HEK293 (cell line): Measurements from ENCODE around the gene ITIH1.
A peak's percentile ranks its signal among the peaks of the same experiment; 100 is the strongest.

Source experiments
- CTCF ChIA-PET: fragments of 350-600 bp; formaldehyde crosslinking; extraction: SDS; loops from one replicate; lab custom pipeline; 2021; ENCODE audit warnings: antibody characterized with exemption; lab: Yijun Ruan, JAX
- POLR2A ChIA-PET: fragments of 300-600 bp; formaldehyde crosslinking; extraction: SDS; loops from one replicate; lab custom pipeline; 2020; ENCODE audit warnings: antibody characterized with exemption, inconsistent platforms; lab: Yijun Ruan, JAX
- H3K27ac ChIP-seq: fragments of 200-500 bp; sonication (Bioruptor generic); 2 replicates; pipeline ENCODE4 v1.5.1; 2014; ENCODE audit warnings: low read depth, low read length, control low read depth, inconsistent platforms; ENCODE audit errors: extremely low read depth
- H3K36me3 ChIP-seq, 2 experiments: fragments of 200-500 bp in 1 of 2; sonication (Bioruptor generic) in 1 of 2; 1 replicate in 1 of 2; 2 replicates in 1 of 2; pipeline ENCODE4 v1.5.1; 2014 to 2017; ENCODE audit warnings: inconsistent platforms in 2 of 2, low read length in 2 of 2; ENCODE audit not compliant: control insufficient read depth in 2 of 2, insufficient read depth in 1 of 2
- H3K4me1 ChIP-seq: fragments of 200-500 bp; sonication (Bioruptor generic); 2 replicates; pipeline ENCODE4 v1.5.1; 2014; ENCODE audit warnings: mild to moderate bottlenecking, low read length, inconsistent platforms; ENCODE audit not compliant: control insufficient read depth, insufficient read depth
- H3K4me3 ChIP-seq: 2 replicates; pipeline ENCODE4 v1.5.1; 2011; ENCODE audit warnings: low read depth, mild to moderate bottlenecking, control low read depth, low read length, moderate library complexity
- H3K9me3 ChIP-seq: fragments of 200-500 bp; sonication (Bioruptor generic); 2 replicates; pipeline ENCODE4 v1.5.1; 2014; ENCODE audit warnings: low read depth, low read length, inconsistent platforms; ENCODE audit not compliant: control insufficient read depth, insufficient read depth
- HOXD13 ChIP-seq: sonication (generic); formaldehyde crosslinking; IDR thresholded peaks from 2 replicates; pipeline ENCODE4 v1.8.0; 2022; ENCODE audit warnings: missing genetic modification reagents, borderline replicate concordance
- ZNF121 ChIP-seq: fragments of 450-650 bp; formaldehyde crosslinking; IDR thresholded peaks from 2 replicates; pipeline ENCODE4 v1.5.1; 2016; ENCODE audit warnings: missing biosample characterization, missing genetic modification characterization
- ZNF175 ChIP-seq: fragments of 450-650 bp; formaldehyde crosslinking; IDR thresholded peaks from 2 replicates; pipeline ENCODE4 v1.5.1; 2016; ENCODE audit warnings: missing biosample characterization, missing genetic modification characterization
- ZNF202 ChIP-seq: fragments of 450-650 bp; formaldehyde crosslinking; IDR thresholded peaks from 2 replicates; pipeline ENCODE4 v1.5.1; 2016; ENCODE audit warnings: missing biosample characterization, missing genetic modification characterization, borderline replicate concordance
- ZNF311 ChIP-seq: fragments of 450-650 bp; formaldehyde crosslinking; IDR thresholded peaks from 2 replicates; pipeline ENCODE4 v1.5.1; 2017; ENCODE audit warnings: missing biosample characterization, missing genetic modification characterization, borderline replicate concordance
- ZNF48 ChIP-seq: fragments of 450-650 bp; formaldehyde crosslinking; IDR thresholded peaks from 2 replicates; pipeline ENCODE4 v1.5.1; 2016; ENCODE audit warnings: missing biosample characterization, missing genetic modification characterization
- ZNF530 ChIP-seq: fragments of 450-650 bp; formaldehyde crosslinking; IDR thresholded peaks from 2 replicates; pipeline ENCODE4 v1.5.1; 2016; ENCODE audit warnings: low read depth, missing biosample characterization, missing genetic modification characterization
- ZNF555 ChIP-seq: fragments of 450-650 bp; formaldehyde crosslinking; conservative IDR thresholded peaks from 2 replicates; pipeline ENCODE4 v1.5.1; 2017; ENCODE audit warnings: missing biosample characterization, mild to moderate bottlenecking, missing genetic modification characterization, inconsistent platforms
- ZNF621 ChIP-seq: fragments of 450-650 bp; formaldehyde crosslinking; IDR thresholded peaks from 2 replicates; pipeline ENCODE4 v1.5.1; 2017; ENCODE audit warnings: missing biosample characterization, missing genetic modification characterization
- ZNF76 ChIP-seq: fragments of 450-650 bp; formaldehyde crosslinking; IDR thresholded peaks from 2 replicates; pipeline ENCODE4; 2016; ENCODE audit warnings: low read depth, missing biosample characterization, missing genetic modification characterization, borderline replicate concordance
- ZNF791 ChIP-seq: fragments of 450-650 bp; formaldehyde crosslinking; IDR thresholded peaks from 2 replicates; pipeline ENCODE4 v1.5.1; 2016; ENCODE audit warnings: missing biosample characterization, missing genetic modification characterization
- TF ChIP-seq, protein P1 (sequence below): fragments of 450-650 bp; formaldehyde crosslinking; IDR thresholded peaks from 2 replicates; pipeline ENCODE4 v1.5.0; 2017; ENCODE audit warnings: missing biosample characterization, missing genetic modification characterization, borderline replicate concordance
- TF ChIP-seq, protein P2 (sequence below): fragments of 450-650 bp; formaldehyde crosslinking; IDR thresholded peaks from 2 replicates; pipeline ENCODE4 v1.5.1; 2016; ENCODE audit warnings: missing biosample characterization, missing genetic modification characterization
- TF ChIP-seq, protein P3 (sequence below): fragments of 450-650 bp; IDR thresholded peaks from 2 replicates; pipeline ENCODE4 v1.5.1; 2018; ENCODE audit warnings: missing biosample characterization, missing genetic modification characterization
- TF ChIP-seq, protein P4 (sequence below): fragments of 450-650 bp; formaldehyde crosslinking; IDR thresholded peaks from 2 replicates; pipeline ENCODE4 v1.5.1; 2016; ENCODE audit warnings: missing biosample characterization, missing genetic modification characterization

The ITIH1 gene

DNA sequence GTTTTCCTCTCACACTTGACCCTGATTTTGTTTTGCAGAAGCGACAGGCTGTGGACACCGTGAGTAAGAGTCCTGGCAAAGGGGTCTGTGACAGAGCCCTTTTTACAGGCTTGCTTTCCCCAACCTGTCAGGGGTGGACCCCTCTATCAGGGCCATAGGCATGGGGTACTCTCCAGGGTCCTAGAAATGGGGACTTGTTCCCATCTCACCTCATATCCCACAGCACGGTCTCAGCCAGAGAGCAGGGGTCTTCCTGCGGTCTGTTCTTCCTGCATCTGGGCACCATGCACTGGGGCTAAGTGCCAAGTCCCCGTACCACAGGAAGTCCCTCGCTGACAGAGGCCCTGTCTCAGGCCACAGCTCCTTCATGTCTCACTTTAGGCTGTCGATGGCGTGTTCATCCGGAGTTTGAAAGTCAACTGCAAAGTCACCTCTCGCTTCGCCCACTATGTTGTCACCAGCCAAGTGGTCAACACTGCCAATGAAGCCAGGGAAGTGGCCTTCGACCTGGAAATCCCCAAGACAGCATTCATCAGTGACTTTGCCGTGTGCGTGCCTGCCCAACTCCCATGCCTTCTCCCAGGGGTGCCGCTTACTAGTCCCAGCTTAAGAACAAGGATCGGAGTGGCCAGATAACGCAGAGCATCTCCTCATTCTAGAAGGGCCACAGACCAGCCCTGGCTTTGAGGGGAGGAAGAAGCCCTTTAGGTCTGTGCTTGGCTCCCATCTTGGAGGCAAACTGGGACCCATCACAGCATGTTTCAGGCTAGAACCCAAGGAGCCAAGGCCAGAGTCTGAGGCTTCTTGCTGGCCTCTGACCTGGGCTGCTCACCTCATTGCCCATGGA lies 783 bp downstream of the ITIH1 start:
- Histone ChIP-seq H3K27ac (no peak overlapping the region), H3K4me1 (no peaks in the 10 kb centered on the region), H3K4me3 (no peak overlapping the region), H3K36me3 (no peaks in the 10 kb centered on the region), H3K9me3 (no peaks in the 10 kb centered on the region)
- ChIA-PET POLR2A (no interaction called here), CTCF (no interaction called here)
- TF ChIP-seq ZNF791 (tag by site-specific recombination): no peak
- TF ChIP-seq ZNF202 (tag by site-specific recombination): no peak
- TF ChIP-seq ZNF121 (tag by site-specific recombination): no peak
- TF ChIP-seq ZNF48 (tag by site-specific recombination): no peak
- TF ChIP-seq, protein P1, sequence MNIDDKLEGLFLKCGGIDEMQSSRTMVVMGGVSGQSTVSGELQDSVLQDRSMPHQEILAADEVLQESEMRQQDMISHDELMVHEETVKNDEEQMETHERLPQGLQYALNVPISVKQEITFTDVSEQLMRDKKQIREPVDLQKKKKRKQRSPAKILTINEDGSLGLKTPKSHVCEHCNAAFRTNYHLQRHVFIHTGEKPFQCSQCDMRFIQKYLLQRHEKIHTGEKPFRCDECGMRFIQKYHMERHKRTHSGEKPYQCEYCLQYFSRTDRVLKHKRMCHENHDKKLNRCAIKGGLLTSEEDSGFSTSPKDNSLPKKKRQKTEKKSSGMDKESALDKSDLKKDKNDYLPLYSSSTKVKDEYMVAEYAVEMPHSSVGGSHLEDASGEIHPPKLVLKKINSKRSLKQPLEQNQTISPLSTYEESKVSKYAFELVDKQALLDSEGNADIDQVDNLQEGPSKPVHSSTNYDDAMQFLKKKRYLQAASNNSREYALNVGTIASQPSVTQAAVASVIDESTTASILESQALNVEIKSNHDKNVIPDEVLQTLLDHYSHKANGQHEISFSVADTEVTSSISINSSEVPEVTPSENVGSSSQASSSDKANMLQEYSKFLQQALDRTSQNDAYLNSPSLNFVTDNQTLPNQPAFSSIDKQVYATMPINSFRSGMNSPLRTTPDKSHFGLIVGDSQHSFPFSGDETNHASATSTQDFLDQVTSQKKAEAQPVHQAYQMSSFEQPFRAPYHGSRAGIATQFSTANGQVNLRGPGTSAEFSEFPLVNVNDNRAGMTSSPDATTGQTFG (tag by site-specific recombination): no peak
- no peak for TF ChIP-seq ZNF76 (tag by site-specific recombination)
- TF ChIP-seq, protein P2, sequence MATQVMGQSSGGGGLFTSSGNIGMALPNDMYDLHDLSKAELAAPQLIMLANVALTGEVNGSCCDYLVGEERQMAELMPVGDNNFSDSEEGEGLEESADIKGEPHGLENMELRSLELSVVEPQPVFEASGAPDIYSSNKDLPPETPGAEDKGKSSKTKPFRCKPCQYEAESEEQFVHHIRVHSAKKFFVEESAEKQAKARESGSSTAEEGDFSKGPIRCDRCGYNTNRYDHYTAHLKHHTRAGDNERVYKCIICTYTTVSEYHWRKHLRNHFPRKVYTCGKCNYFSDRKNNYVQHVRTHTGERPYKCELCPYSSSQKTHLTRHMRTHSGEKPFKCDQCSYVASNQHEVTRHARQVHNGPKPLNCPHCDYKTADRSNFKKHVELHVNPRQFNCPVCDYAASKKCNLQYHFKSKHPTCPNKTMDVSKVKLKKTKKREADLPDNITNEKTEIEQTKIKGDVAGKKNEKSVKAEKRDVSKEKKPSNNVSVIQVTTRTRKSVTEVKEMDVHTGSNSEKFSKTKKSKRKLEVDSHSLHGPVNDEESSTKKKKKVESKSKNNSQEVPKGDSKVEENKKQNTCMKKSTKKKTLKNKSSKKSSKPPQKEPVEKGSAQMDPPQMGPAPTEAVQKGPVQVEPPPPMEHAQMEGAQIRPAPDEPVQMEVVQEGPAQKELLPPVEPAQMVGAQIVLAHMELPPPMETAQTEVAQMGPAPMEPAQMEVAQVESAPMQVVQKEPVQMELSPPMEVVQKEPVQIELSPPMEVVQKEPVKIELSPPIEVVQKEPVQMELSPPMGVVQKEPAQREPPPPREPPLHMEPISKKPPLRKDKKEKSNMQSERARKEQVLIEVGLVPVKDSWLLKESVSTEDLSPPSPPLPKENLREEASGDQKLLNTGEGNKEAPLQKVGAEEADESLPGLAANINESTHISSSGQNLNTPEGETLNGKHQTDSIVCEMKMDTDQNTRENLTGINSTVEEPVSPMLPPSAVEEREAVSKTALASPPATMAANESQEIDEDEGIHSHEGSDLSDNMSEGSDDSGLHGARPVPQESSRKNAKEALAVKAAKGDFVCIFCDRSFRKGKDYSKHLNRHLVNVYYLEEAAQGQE (tag by site-specific recombination): peak; percentile 71
- TF ChIP-seq ZNF621 (tag by site-specific recombination): no peak
- TF ChIP-seq ZNF555 (tag by site-specific recombination): no peak

DNA sequence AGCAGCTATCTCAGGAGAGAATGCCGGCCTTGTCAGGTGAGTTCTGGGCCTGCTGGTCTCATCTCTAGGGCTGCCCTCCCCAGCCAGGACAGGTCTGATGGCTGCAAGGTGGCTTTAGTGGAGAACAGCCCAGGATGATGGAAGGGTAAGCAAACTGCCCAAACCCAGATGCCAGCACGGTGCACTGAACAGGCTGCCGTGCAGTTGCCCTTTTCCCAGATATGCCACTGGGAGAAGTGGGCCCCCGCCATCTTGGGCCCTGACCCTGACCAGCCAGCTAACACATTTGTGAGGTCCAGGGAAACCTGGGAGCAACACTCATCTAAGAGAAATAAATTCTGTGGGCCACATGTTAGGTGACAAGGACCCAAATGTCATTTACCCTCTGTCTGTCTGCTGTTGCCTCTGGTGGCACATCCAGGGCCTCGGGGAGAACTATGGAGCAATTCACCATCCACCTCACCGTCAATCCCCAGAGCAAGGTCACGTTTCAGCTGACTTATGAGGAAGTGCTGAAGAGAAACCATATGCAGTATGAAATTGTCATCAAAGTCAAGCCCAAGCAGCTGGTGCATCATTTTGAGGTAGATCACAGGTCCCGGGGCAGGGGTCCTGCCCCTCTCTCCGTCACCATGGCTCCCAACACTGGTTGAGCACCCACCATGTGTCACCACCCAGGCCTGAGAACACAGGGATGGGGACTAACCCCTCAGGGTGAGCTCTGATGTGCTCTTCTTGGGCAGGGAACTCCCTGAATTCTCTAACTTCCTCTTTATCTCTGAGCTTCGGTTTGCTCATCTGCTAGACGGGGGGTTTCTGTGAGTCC lies 1.8 kb downstream of the ITIH1 start:
- Histone ChIP-seq H3K4me1 (no peaks in the 10 kb centered on the region), H3K4me3 (no peak overlapping the region), H3K27ac (no peak overlapping the region), H3K9me3 (no peaks in the 10 kb centered on the region), H3K36me3 (no peaks in the 10 kb centered on the region)
- ChIA-PET POLR2A (interaction anchor here (1.3 kb wide), 1 partner anchor 8 kb away, joined by 5 read pairs; the partner anchor contains the start of gene NEK4), CTCF (interaction anchor here (2.0 kb wide), 1 partner anchor 9 kb away, joined by 4 read pairs; the partner anchor contains the start of gene NEK4)
- TF ChIP-seq ZNF530 (no peak), ZNF311 (tag by site-specific recombination) (no peak), HOXD13 (CRISPR knock-in tag) (no peak), ZNF175 (no peak)
- TF ChIP-seq, protein P3, sequence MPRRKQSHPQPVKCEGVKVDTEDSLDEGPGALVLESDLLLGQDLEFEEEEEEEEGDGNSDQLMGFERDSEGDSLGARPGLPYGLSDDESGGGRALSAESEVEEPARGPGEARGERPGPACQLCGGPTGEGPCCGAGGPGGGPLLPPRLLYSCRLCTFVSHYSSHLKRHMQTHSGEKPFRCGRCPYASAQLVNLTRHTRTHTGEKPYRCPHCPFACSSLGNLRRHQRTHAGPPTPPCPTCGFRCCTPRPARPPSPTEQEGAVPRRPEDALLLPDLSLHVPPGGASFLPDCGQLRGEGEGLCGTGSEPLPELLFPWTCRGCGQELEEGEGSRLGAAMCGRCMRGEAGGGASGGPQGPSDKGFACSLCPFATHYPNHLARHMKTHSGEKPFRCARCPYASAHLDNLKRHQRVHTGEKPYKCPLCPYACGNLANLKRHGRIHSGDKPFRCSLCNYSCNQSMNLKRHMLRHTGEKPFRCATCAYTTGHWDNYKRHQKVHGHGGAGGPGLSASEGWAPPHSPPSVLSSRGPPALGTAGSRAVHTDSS (tag by site-specific recombination): no peak
- TF ChIP-seq, protein P4, sequence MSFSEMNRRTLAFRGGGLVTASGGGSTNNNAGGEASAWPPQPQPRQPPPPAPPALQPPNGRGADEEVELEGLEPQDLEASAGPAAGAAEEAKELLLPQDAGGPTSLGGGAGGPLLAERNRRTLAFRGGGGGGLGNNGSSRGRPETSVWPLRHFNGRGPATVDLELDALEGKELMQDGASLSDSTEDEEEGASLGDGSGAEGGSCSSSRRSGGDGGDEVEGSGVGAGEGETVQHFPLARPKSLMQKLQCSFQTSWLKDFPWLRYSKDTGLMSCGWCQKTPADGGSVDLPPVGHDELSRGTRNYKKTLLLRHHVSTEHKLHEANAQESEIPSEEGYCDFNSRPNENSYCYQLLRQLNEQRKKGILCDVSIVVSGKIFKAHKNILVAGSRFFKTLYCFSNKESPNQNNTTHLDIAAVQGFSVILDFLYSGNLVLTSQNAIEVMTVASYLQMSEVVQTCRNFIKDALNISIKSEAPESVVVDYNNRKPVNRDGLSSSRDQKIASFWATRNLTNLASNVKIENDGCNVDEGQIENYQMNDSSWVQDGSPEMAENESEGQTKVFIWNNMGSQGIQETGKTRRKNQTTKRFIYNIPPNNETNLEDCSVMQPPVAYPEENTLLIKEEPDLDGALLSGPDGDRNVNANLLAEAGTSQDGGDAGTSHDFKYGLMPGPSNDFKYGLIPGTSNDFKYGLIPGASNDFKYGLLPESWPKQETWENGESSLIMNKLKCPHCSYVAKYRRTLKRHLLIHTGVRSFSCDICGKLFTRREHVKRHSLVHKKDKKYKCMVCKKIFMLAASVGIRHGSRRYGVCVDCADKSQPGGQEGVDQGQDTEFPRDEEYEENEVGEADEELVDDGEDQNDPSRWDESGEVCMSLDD: no peak
